SJSA1 (cell line): ENCODE results near the gene KLRF1. TPM values are rescaled to one million over a fixed set of nuclear protein-coding genes. Genes with fewer than 3 reads are reported as not detected.
"Not testable (repeated sequence)": the region's sequence is repeated elsewhere in the genome, so short reads cannot be mapped to it uniquely, and the experiment has no call there.

Source experiments
- DNase-seq, 2 experiments: peaks; one replicate each; pipeline ENCODE4 v3.0.0-alpha.2; 2015 to 2020; ENCODE audit warnings: low spot score in 2 of 2, low read depth in 1 of 2
- H3K27ac ChIP-seq: fragments of 250-450 bp; sonication (Bioruptor Pico); 2 replicates; pipeline ENCODE4 v1.5.1; 2020; ENCODE audit warnings: mild to moderate bottlenecking, moderate library complexity
- H3K27me3 ChIP-seq: fragments of 250-450 bp; sonication (Bioruptor Pico); replicated peaks from 2 replicates; pipeline ENCODE4 v1.5.1; 2020; ENCODE audit warnings: mild to moderate bottlenecking, moderate library complexity
- H3K36me3 ChIP-seq: fragments of 250-450 bp; sonication (Bioruptor Pico); 2 replicates; pipeline ENCODE4 v1.5.1; 2020; ENCODE audit warnings: mild to moderate bottlenecking
- H3K4me1 ChIP-seq: fragments of 250-450 bp; sonication (Bioruptor Pico); replicated peaks from 2 replicates; pipeline ENCODE4 v1.6.1; 2021; ENCODE audit warnings: mild to moderate bottlenecking
- H3K4me3 ChIP-seq: fragments of 250-450 bp; sonication (Bioruptor Pico); 2 replicates; pipeline ENCODE4 v1.5.1; 2020; ENCODE audit warnings: mild to moderate bottlenecking
- H3K9me3 ChIP-seq: fragments of 250-450 bp; sonication (Bioruptor Pico); replicated peaks from 2 replicates; pipeline ENCODE4 v1.5.1; 2020; ENCODE audit warnings: mild to moderate bottlenecking
- total RNA-seq: library from RNA; depleted of rRNA; stranded (reverse); fragments of >200 nt; shearing (Covaris generic); gene quantifications from 2 replicates; pipeline ENCODE4 v1.2.3, GENCODE V29; 2014

KLRF1 gene
- total RNA-seq, 1 experiment from 2014 or later = not detected

DNA sequence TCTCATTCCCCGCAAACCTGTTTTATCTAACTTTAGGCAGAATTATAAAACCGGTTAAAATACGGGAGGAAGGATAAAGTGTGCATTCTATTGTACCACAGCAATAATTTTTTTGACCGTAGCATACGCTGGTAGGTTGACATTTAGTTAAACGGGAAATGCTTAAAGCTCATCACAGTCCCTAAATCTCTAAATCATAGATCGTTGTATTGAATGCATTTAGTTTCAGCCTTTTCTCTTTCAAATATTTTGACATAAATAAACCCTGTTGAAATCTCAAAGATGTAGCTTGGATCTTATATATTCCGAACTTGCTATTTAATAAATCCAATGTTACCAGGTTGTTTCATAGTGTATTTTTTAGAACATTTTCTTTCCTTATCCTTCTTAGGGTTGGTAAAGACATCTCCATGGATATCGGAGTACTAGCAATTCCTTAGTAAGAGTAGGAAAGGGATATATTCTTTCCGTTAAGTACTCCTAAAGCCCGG, 41.1 kb downstream of the KLRF1 start:
- H3K36me3 ChIP-seq = no peaks in the 10 kb centered on the region
- H3K4me3 ChIP-seq = peak overlapping the region; percentile 40
- 0 out of 2 replicates have a peak, but pooled peaks cover 4% of the 10 kb centered on the region for H3K4me1 ChIP-seq
- H3K9me3 ChIP-seq = no peaks in the 10 kb centered on the region
- H3K27me3 ChIP-seq = no peaks in the 10 kb centered on the region
- DNase-seq = peak in 1 of 2 experiments; percentile 60
- H3K27ac ChIP-seq = peak overlapping the region; percentile 90

DNA sequence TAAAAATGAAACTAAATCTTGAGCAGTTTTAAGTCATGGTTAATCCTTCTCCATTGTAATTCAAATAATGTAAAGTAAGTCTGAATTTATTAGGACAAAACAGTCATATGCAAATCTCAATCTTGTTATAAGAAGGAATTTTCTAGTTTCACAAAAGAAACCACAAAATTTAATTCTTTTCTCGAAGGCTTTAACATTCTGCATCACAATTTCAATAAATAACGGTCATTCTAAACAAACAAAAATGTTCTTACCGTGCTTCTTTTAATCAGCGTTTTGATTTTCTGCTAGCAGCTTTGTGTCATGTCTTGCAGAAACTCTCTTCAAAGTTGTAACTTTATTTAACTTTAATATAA, 41.6 kb downstream of the KLRF1 start:
- Histone ChIP-seq H3K9me3 (no peaks in the 10 kb centered on the region), H3K36me3 (no peaks in the 10 kb centered on the region), H3K27ac (peak overlapping the region; percentile 90), H3K4me3 (peak overlapping the region; percentile 40), H3K4me1 (0 out of 2 replicates have a peak, but pooled peaks cover 4% of the 10 kb centered on the region), H3K27me3 (no peaks in the 10 kb centered on the region)
- no peak for DNase-seq

DNA sequence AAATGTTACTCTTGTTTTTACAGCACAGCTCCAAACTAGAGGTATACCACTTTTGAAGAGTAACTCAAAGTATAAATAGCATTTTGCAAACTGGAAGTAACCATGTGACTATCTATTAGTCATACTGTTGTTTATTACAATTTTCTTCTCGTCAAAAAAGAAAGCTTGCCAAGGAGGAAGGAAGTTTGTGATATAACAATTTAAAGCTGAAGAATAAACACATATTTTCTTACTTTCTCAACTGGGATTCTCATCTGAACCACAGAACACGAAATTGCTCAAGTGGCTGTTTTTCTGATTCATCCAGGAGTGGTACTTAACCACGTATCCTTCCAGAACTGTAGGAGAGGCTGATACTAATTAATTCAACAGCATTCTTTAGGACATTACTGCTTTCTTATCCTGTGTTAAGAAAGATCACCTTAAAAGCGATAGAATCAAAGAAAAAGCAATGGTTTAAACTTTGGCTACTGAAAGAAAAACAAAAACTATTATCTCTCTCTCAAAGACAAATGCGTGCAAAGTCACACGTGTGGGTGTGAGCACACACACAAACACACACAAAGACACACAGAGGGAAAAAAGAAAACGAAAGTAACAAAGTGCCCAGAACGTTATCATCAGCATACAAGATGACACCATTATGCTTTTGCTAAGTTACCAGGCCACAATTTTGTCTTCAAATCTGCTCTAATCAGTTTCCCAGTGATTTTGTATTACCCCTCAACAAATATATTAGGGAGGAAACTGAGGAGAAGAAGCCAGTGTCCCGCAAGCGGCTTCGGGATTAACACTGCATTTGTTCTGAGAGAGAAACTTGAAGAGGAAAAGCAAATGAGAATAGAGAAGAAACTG, 42.3 kb downstream of the KLRF1 start, which contains the start of gene CLEC2B:
TSS of gene CLEC2B (minus strand) at position 48 of the 855 bp plus-strand sequence.
- peak within 1 kb of the TSS; percentile 90 for H3K27ac ChIP-seq
- DNase-seq = peak; percentile 59 to 92

DNA sequence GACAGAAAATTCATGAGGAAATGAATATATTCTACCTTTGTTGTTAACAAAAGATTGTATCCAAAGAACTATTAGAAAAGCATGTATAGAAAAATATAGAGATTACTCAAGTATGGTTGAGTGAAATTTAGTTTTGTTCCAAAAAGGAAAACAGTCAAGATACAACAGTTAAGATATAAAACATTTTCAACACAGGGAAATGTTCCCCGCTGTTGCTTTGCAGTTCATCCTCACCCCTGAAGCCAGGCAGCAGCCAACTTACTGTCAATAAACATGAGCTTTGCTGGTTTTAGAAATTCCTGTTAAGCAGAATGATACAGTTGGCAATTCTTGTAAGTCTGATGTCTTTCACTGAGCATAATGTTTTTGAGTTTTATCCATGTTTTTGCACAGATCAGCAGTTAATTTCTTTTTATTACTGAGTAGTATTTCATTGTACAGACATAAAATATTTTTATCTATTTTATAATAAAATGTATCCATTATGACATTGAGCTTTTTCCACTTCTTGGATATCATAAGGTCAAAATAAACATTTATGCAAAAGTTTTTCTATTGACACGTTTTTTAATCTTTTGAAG, 43.1 kb downstream of the KLRF1 start:
- peak in 1 of 2 experiments; percentile 52 for DNase-seq
- Histone ChIP-seq H3K27me3 (no peaks in the 10 kb centered on the region), H3K27ac (peak overlapping the region; percentile 90), H3K36me3 (no peaks in the 10 kb centered on the region), H3K4me3 (peak overlapping the region; percentile 40), H3K4me1 (0 out of 2 replicates have a peak, but pooled peaks cover 4% of the 10 kb centered on the region), H3K9me3 (no peaks in the 10 kb centered on the region)

More for the DNA sequence above, 42.3 kb downstream of the KLRF1 start, which contains the start of gene CLEC2B:
- H3K9me3 ChIP-seq = no peaks in the 10 kb centered on the region
- 0 out of 2 replicates have a peak, but pooled peaks cover 4% of the 10 kb centered on the region for H3K4me1 ChIP-seq
- no peaks in the 10 kb centered on the region for H3K36me3 ChIP-seq
- H3K27me3 ChIP-seq = no peaks in the 10 kb centered on the region
- H3K4me3 ChIP-seq = peak within 1 kb of the TSS; percentile 40

DNA sequence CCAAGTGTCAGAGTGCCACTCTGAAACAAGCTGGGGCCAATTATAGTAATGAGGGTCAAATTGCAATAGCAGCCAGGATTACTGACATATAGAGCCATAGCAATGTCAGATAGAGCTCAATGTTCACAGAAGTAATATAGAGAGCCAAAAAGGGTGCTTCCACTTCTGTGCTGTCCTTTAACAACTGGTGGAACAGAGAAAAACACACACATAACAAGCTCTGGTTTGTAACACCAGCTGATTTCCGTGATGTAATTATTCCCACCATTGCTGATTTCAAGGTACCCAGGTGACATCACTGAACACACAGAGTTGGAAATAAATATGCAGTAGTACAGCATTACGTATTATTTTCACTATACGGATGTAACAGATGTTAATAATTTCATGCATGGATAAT, 44.9 kb downstream of the KLRF1 start:
- H3K27me3 ChIP-seq = no peaks in the 10 kb centered on the region
- H3K9me3 ChIP-seq = no peaks in the 10 kb centered on the region
- no peak overlapping the region for H3K4me3 ChIP-seq
- peaks cover 14% of the 10 kb centered on the region for H3K4me1 ChIP-seq
- no peak for DNase-seq
- no peaks in the 10 kb centered on the region for H3K36me3 ChIP-seq
- H3K27ac ChIP-seq = no peak overlapping the region

DNA sequence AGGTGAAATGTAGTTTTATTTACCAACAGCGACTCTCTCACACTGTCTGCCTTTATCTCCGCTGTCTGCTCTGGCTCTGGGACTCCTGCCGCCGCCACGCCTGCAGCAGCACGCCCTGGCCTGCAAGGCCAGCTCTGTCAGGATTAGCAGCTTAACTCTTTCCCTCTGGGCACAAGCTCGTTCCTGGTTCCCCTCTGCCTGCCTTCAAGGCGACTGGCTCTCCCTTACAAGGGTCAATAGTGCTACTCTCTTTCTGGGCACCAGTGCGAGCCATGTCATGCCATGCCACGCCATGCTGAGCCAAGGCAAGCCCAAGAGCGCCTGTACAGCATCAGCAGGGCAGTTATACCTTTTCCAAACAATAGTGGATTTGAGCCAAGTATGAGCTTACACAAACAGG, 45.5 kb downstream of the KLRF1 start:
- Histone ChIP-seq H3K27ac (no peak overlapping the region), H3K4me1 (peaks cover 16% of the 10 kb centered on the region), H3K9me3 (no peaks in the 10 kb centered on the region), H3K27me3 (no peaks in the 10 kb centered on the region), H3K36me3 (no peaks in the 10 kb centered on the region), H3K4me3 (no peak overlapping the region)
- no peak for DNase-seq

DNA sequence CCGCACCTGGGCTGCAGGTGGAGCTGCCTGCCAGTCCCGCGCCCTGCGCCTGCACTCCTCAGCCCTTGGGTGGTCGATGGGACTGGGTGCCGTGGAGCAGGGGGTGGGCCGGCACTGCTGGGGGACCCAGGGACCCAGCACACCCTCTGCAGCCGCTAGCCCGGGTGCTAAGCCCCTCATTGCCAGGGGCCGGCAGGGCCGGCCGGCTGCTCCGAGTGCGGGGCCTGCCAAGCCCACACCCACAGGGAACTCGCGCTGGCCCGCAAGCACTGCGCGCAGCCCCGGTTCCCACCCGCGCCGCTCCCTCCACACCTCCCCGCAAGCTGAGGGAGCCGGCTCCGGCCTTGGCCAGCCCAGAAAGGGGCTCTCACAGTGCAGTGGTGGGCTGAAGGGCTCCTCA, 48.8 kb downstream of the KLRF1 start:
- Histone ChIP-seq H3K4me1 (peaks cover 23% of the 10 kb centered on the region), H3K27ac (peak overlapping the region; percentile 41)
- H3K27me3 ChIP-seq, H3K4me3 ChIP-seq, DNase-seq, H3K36me3 ChIP-seq, H3K9me3 ChIP-seq: not testable (repeated sequence)

DNA sequence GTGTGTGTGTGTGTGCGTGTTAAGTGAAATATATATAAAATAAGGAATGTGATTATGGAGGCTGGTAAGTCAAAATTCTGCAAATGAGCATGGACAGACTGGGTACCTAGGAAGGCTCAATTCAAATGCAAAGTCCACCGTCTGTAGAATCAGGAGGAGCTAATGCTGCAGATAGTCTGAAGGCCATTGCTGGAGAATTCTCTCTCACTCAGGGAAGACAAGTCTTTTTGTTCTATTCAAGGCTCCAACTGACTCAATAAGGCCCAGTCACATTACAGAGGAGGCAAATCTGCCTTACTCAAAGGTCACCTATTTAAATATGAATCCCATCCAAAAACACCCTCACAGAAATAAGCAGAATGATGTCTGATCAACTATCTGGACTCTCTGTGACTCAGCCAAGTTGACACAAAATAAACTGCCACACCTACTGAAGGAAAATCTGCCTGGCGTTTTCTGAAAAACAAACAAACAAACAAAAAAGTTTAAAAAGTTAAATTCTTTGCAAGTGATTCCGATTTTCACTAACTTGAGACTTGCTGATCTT, 53.3 kb downstream of the KLRF1 start:
- DNase-seq = no peak
- Histone ChIP-seq H3K27ac (no peak overlapping the region), H3K27me3 (no peaks in the 10 kb centered on the region), H3K4me3 (no peak overlapping the region), H3K4me1 (peaks cover 29% of the 10 kb centered on the region), H3K9me3 (no peaks in the 10 kb centered on the region), H3K36me3 (no peaks in the 10 kb centered on the region)

DNA sequence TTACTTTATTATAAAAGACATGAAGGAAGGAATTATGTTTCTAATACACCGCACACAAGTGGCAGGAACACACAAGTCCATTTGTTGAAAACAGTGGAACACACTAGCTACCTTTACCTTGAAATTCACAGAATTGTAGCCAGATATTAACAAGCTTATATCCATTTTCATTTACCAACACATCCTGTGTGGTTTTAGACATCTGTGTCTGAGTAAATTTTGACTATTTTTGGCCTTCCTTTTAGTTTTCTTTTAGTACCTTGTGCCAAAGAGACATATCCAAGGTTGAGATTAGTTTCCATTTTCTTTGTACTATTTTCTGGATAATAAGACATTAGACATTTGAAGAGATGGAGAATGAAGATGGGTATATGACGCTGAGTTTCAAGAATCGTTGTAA, 54.0 kb downstream of the KLRF1 start, which contains the start of gene KLRF2:
TSS of gene KLRF2 (plus strand) at position 244 of the 400 bp plus-strand sequence. CDS start at position 351, 107 bp downstream.
- no peak for DNase-seq
- H3K9me3 ChIP-seq = no peaks in the 10 kb centered on the region
- peaks cover 28% of the 10 kb centered on the region for H3K4me1 ChIP-seq
- H3K4me3 ChIP-seq = no peak within 1 kb of the TSS
- no peaks in the 10 kb centered on the region for H3K27me3 ChIP-seq
- no peaks in the 10 kb centered on the region for H3K36me3 ChIP-seq
- H3K27ac ChIP-seq = no peak within 1 kb of the TSS

DNA sequence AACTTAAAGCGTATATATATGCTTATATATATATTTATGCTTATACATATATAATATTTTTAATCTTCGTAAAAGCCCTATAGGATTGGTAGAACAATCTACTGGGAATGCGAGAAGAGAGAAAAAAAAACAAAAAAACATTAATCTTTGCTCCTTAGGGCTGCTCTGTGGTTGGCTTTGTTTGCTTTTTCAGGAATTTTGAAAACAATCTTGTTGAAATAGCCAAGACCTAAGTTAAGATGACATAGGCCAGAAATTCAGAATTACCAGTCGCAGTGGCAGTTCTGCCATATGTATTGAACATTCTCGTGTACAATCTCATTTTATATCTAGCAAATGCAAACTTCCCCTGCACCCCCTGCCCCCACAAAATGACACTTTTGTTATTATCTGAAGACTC, 54.7 kb downstream of the KLRF1 start:
- H3K9me3 ChIP-seq = no peaks in the 10 kb centered on the region
- no peaks in the 10 kb centered on the region for H3K36me3 ChIP-seq
- peaks cover 21% of the 10 kb centered on the region for H3K4me1 ChIP-seq
- no peak overlapping the region for H3K4me3 ChIP-seq
- H3K27me3 ChIP-seq = no peaks in the 10 kb centered on the region
- no peak for DNase-seq
- no peak overlapping the region for H3K27ac ChIP-seq

DNA sequence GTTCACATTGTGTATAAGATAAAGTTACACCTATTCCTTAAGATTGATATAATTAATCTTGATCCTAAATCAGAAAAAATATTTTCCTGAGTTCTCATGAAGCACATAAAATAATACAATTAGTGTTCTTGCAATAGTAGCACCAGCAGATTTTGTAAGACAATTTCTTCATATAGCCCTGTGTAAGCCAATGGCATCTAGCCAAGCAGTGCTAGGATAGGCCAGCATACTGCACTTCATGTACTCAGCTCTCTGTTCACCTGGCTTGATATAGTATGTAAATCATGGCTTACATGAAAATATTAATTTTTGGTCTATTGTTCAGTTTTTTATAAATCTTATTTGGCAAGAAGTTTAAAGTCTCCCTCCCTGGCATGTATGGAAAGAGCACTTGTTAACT, 55.9 kb downstream of the KLRF1 start:
- Histone ChIP-seq H3K4me1 (peaks cover 18% of the 10 kb centered on the region), H3K27ac (no peak overlapping the region), H3K27me3 (no peaks in the 10 kb centered on the region), H3K4me3 (no peak overlapping the region), H3K9me3 (no peaks in the 10 kb centered on the region), H3K36me3 (no peaks in the 10 kb centered on the region)
- DNase-seq = no peak

DNA sequence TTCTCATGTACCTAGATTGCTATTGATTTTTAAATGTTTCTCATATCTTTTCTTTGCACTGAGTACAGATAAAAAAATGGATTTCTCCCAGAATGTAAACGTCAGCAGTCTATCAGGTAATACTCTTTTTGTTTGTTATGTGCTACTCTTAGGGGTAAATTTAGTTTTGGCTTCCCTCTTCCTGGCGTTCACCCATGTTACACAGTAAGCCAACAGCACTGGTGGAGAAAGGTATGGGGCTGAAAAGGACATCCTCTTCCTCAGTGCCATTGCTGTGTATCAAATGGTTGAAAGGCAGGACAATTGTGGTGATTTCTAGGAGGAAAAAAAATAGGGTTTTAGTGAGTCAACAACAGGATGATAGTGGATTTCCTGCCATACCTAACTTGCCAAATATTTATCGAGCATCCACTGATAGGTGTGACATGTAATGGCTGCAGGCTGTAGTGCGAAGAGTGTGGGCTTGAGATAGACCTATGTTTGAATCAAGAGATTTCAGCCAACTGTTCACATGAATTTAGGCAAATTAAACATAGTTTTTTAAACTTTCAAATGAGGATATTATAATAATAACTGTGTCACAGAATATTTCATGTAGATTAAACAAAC, 61.5 kb downstream of the KLRF1 start:
- H3K27me3 ChIP-seq = no peaks in the 10 kb centered on the region
- no peaks in the 10 kb centered on the region for H3K36me3 ChIP-seq
- H3K4me1 ChIP-seq = no peaks in the 10 kb centered on the region
- no peak for DNase-seq
- H3K9me3 ChIP-seq = no peaks in the 10 kb centered on the region
- H3K4me3 ChIP-seq = no peak overlapping the region
- H3K27ac ChIP-seq = no peak overlapping the region
